Tibial nerve (tissue), 4 donors: ENCODE results near the gene ZYG11B. TPM values are rescaled to one million over a fixed set of nuclear protein-coding genes. Genes with fewer than 3 reads are reported as not detected.
"Not testable (repeated sequence)": the region's sequence is repeated elsewhere in the genome, so short reads cannot be mapped to it uniquely, and the experiment has no call there.

ENCODE experiments used
- DNase-seq, 2 donors: peaks; one replicate each; pipeline ENCODE4 v3.0.0-alpha.2; 2019; ENCODE audit warnings: low spot score in 2 of 2
- H3K27ac ChIP-seq, 4 donors: fragments of 200-600 bp; sonication (generic) in 3 of 4; one replicate each; pipeline ENCODE4 v1.5.1; 2017 to 2019; ENCODE audit warnings: mild to moderate bottlenecking in 1 of 4
- H3K27me3 ChIP-seq, 2 donors: fragments of 200-600 bp; sonication (generic) in 1 of 2; one replicate each; pipeline versions ENCODE4 v1.5.1 to v1.6.0; 2017 to 2019
- H3K36me3 ChIP-seq, 3 donors: fragments of 200-600 bp; sonication (generic); one replicate each; pipeline ENCODE4 v1.5.1; 2018 to 2019
- H3K4me1 ChIP-seq, 4 donors: fragments of 200-600 bp; sonication (generic) in 3 of 4; one replicate each; pipeline ENCODE4 v1.5.1; 2017 to 2019
- H3K4me3 ChIP-seq, 4 donors: fragments of 200-600 bp; sonication (generic) in 3 of 4; one replicate each; pipeline ENCODE4 v1.5.1; 2017 to 2019; ENCODE audit warnings: mild to moderate bottlenecking in 1 of 4, moderate library complexity in 1 of 4
- H3K9me3 ChIP-seq, 4 donors: fragments of 200-600 bp; sonication (generic) in 3 of 4; one replicate each; pipeline ENCODE4 v1.5.1; 2017 to 2019
- CTCF ChIP-seq, 5 experiments: fragments of 200-600 bp in 3 of 5; fragments of 450-650 bp in 2 of 5; sonication (generic) in 3 of 5; IDR thresholded peaks; one replicate each; pipeline ENCODE4 v1.5.1; 2016 to 2019; ENCODE audit warnings: antibody characterized with exemption in 5 of 5, mild to moderate bottlenecking in 3 of 5, moderate library complexity in 2 of 5
- EP300 ChIP-seq, 2 donors: sonication (generic); formaldehyde crosslinking; IDR thresholded peaks; one replicate each; pipeline ENCODE4 v1.6.1; 2017; ENCODE audit warnings: antibody characterized with exemption in 2 of 2, mild to moderate bottlenecking in 1 of 2
- POLR2A ChIP-seq, 2 donors: fragments of 450-650 bp; IDR thresholded peaks; one replicate each; pipeline ENCODE4 v1.6.1; 2017; ENCODE audit warnings: antibody characterized with exemption in 2 of 2, mild to moderate bottlenecking in 2 of 2, moderate library complexity in 2 of 2
- WGBS, 2 donors: methylation state at CpG; one replicate each; pipeline ENCODE4 v1.1.5; 2018; 5-methylcytosine and 5-hydroxymethylcytosine counted together
- total RNA-seq, 4 donors: library from RNA; depleted of rRNA; stranded (reverse); fragments of >200 nt; gene quantifications; one replicate each; pipeline ENCODE4 v1.1.0, GENCODE V29; 2016

Gene ZYG11B
- total RNA-seq, 4 donors from 2014 or later: 41.9 to 46.5 (median 42.7) TPM

GRCh38 chr1:52771384-52771783, 45.1 kb downstream of the ZYG11B start:
- no peaks in the 10 kb centered on the region for H3K9me3 ChIP-seq
- WGBS, 2 donors: 89 to 93% methylated on average over 7 of the region's 7 CpGs
- H3K27ac ChIP-seq: no peak overlapping the region
- no peak overlapping the region for H3K4me3 ChIP-seq
- DNase-seq: no peak
- H3K4me1 ChIP-seq: peaks cover 0 to 2% (median 0%) of the 10 kb centered on the region in 4 donors
- no peak for TF ChIP-seq EP300 (IDR thresholded peaks at IDR 0.05)
- no peak for TF ChIP-seq CTCF (IDR thresholded peaks at IDR 0.05)
- no peak for TF ChIP-seq POLR2A (IDR thresholded peaks at IDR 0.05)
- no peaks in the 10 kb centered on the region for H3K27me3 ChIP-seq
- peaks cover 0 to 34% (median 0%) of the 10 kb centered on the region in 3 donors for H3K36me3 ChIP-seq

GRCh38 chr1:52786148-52786547, 59.9 kb downstream of the ZYG11B start:
- Histone ChIP-seq H3K4me3 (no peak overlapping the region), H3K4me1 (no peaks in the 10 kb centered on the region), H3K36me3 (peaks cover 0 to 67% (median 0%) of the 10 kb centered on the region in 3 donors), H3K27ac (no peak overlapping the region), H3K9me3 (no peaks in the 10 kb centered on the region), H3K27me3 (no peaks in the 10 kb centered on the region)
- WGBS, 2 donors: 94 to 96% methylated on average over 4 of the region's 4 CpGs
- no peak for TF ChIP-seq CTCF (IDR thresholded peaks at IDR 0.05)
- TF ChIP-seq EP300 (IDR thresholded peaks at IDR 0.05): no peak
- no peak for TF ChIP-seq POLR2A (IDR thresholded peaks at IDR 0.05)
- DNase-seq: no peak

GRCh38 chr1:52790429-52790828, 64.2 kb downstream of the ZYG11B start:
- DNase-seq, H3K4me1 ChIP-seq, H3K27ac ChIP-seq, H3K4me3 ChIP-seq, H3K9me3 ChIP-seq, H3K27me3 ChIP-seq: not testable (repeated sequence)
- 96 to 97% methylated on average over 12 of the region's 12 CpGs for WGBS, 2 donors
- peaks cover 0 to 62% (median 0%) of the 10 kb centered on the region in 3 donors for H3K36me3 ChIP-seq

- no peak overlapping the region for H3K4me3 ChIP-seq
- no peak for DNase-seq
- 50 to 65% methylated on average over 1 of the region's 1 CpG for WGBS, 2 donors
- H3K27ac ChIP-seq: no peak overlapping the region
- no peak for TF ChIP-seq EP300 (IDR thresholded peaks at IDR 0.05)
- TF ChIP-seq POLR2A (IDR thresholded peaks at IDR 0.05): no peak
- TF ChIP-seq CTCF (IDR thresholded peaks at IDR 0.05): no peak
- H3K36me3 ChIP-seq: peaks cover 0 to 54% (median 0%) of the 10 kb centered on the region in 3 donors
- no peaks in the 10 kb centered on the region for H3K9me3 ChIP-seq
- no peaks in the 10 kb centered on the region for H3K27me3 ChIP-seq
- no peaks in the 10 kb centered on the region for H3K4me1 ChIP-seq
Observed at GRCh38 chr1:52792036-52792435, 65.8 kb downstream of the ZYG11B start.

- WGBS, 2 donors: 81 to 87% methylated on average over 7 of the region's 7 CpGs
- H3K27me3 ChIP-seq, H3K27ac ChIP-seq, H3K4me3 ChIP-seq, H3K9me3 ChIP-seq, H3K4me1 ChIP-seq, DNase-seq: not testable (repeated sequence)
- peaks cover 0 to 58% (median 0%) of the 10 kb centered on the region in 3 donors for H3K36me3 ChIP-seq
Observed at GRCh38 chr1:52793717-52794116, 67.5 kb downstream of the ZYG11B start.

- DNase-seq: no peak
- no peaks in the 10 kb centered on the region for H3K4me1 ChIP-seq
- H3K36me3 ChIP-seq: peaks cover 0 to 54% (median 0%) of the 10 kb centered on the region in 3 donors
- H3K27ac ChIP-seq: no peak overlapping the region
- no peaks in the 10 kb centered on the region for H3K27me3 ChIP-seq
- H3K4me3 ChIP-seq: no peak overlapping the region
- 78 to 84% methylated on average over 3 of the region's 3 CpGs for WGBS, 2 donors
- H3K9me3 ChIP-seq: no peaks in the 10 kb centered on the region
- no peak for TF ChIP-seq CTCF (IDR thresholded peaks at IDR 0.05)
- TF ChIP-seq EP300 (IDR thresholded peaks at IDR 0.05): no peak
- no peak for TF ChIP-seq POLR2A (IDR thresholded peaks at IDR 0.05)
Observed at GRCh38 chr1:52795464-52795863, 69.2 kb downstream of the ZYG11B start.
